ENCODE results near the gene IL37.

DNA sequence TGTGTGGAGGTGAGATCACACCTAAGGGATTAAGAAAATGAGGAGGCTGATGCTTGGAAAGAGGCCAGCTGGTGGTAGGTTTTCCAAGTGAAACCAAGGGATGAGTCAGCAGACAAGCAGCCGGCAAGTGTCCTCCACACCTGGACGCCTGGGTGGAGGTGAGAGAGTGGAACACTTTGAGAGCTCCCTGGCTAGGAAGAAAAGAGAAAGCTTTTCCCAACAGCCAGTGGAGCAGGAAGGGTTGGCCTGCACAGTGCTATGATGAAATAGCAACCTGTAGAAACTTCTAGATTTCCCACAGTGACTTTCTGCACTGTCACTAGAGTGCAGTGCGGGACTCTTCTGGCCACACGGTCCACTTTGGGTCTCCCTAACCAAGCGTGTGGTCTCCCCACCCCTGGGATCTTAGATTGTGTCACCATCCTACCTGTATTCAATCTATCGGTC is 19.6 kb upstream of the IL37 start:
- TF ChIP-seq EZH2 (IDR thresholded peaks at IDR 0.05; ENCODE audit: insufficient read depth, low read length), result no peak
- TF ChIP-seq, protein P1, sequence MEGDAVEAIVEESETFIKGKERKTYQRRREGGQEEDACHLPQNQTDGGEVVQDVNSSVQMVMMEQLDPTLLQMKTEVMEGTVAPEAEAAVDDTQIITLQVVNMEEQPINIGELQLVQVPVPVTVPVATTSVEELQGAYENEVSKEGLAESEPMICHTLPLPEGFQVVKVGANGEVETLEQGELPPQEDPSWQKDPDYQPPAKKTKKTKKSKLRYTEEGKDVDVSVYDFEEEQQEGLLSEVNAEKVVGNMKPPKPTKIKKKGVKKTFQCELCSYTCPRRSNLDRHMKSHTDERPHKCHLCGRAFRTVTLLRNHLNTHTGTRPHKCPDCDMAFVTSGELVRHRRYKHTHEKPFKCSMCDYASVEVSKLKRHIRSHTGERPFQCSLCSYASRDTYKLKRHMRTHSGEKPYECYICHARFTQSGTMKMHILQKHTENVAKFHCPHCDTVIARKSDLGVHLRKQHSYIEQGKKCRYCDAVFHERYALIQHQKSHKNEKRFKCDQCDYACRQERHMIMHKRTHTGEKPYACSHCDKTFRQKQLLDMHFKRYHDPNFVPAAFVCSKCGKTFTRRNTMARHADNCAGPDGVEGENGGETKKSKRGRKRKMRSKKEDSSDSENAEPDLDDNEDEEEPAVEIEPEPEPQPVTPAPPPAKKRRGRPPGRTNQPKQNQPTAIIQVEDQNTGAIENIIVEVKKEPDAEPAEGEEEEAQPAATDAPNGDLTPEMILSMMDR (IDR thresholded peaks at IDR 0.05; ENCODE audit: insufficient read depth, low read depth, low read length), result no peak
